PC-3 (cell line): ENCODE data around the gene FZD10. TPM values are rescaled to one million over a fixed set of nuclear protein-coding genes. Genes with fewer than 3 reads are reported as not detected.

Experiments used
- ATAC-seq: fragments of 200-7000 bp; cut with Tn5 transposase; 2 replicates; pipeline ENCODE4 v1.9.1; 2020; ENCODE audit warnings: mild to moderate bottlenecking, moderate library complexity
- Bru-seq: library from RNA; stranded (reverse); fragments of 400-500 nt; gene quantifications from one replicate; lab custom pipeline; 2021; lab: Mats Ljungman, UMichigan
- BruChase-seq, 2 experiments: library from RNA; stranded (reverse); fragments of 400-500 nt; gene quantifications; one replicate each; lab custom pipeline; 2021; lab: Mats Ljungman, UMichigan
- BruUV-seq: library from RNA; stranded (reverse); fragments of 400-500 nt; replicated peaks from 2 replicates; lab custom pipeline; 2021; lab: Mats Ljungman, UMichigan
- CTCF ChIA-PET: fragments of 300-600 bp; sonication (Branson Sonifier 250); formaldehyde crosslinking; loops from one replicate; lab custom pipeline; 2022; ENCODE audit warnings: antibody characterized with exemption; lab: Charles Lee
- POLR2A ChIA-PET: fragments of 300-600 bp; sonication (Branson Sonifier 250); formaldehyde crosslinking; loops from one replicate; lab custom pipeline; 2022; ENCODE audit warnings: antibody characterized with exemption; ENCODE audit not compliant: unreplicated experiment; lab: Charles Lee
- DNase-seq: peaks from one replicate; pipeline ENCODE4 v3.0.0-alpha.2; 2015
- H2AFZ ChIP-seq: fragments of 300-600 bp; sonication (generic); 2 replicates; pipeline ENCODE4 v1.6.0; 2016; ENCODE audit warnings: antibody characterized with exemption, low read length
- H3F3A ChIP-seq: fragments of 300-600 bp; sonication (generic); one replicate; pipeline ENCODE4 v1.6.0; 2017; ENCODE audit warnings: antibody characterized with exemption, low read length, control low read depth, mild to moderate bottlenecking; ENCODE audit not compliant: unreplicated experiment
- H3K27ac ChIP-seq: fragments of 300-600 bp; sonication (generic); 2 replicates; pipeline ENCODE4 v1.5.1; 2016; ENCODE audit warnings: mild to moderate bottlenecking, low read length
- H3K27me3 ChIP-seq: fragments of 300-600 bp; sonication (generic); 2 replicates; pipeline ENCODE4 v1.6.1; 2016; ENCODE audit warnings: low read length, mixed read lengths
- H3K36me3 ChIP-seq: fragments of 300-600 bp; sonication (generic); 2 replicates; pipeline ENCODE4 v1.6.1; 2016; ENCODE audit warnings: low read depth, mixed run types, low read length, mixed read lengths
- H3K4me1 ChIP-seq: fragments of 300-600 bp; sonication (generic); 2 replicates; pipeline ENCODE4 v1.5.1; 2016; ENCODE audit warnings: low read length; ENCODE audit not compliant: insufficient read depth
- H3K4me2 ChIP-seq: fragments of 300-600 bp; sonication (generic); 2 replicates; pipeline ENCODE4 v1.6.0; 2016; ENCODE audit warnings: low read length
- H3K4me3 ChIP-seq: fragments of 300-600 bp; sonication (generic); 2 replicates; pipeline ENCODE4 v1.5.1; 2016; ENCODE audit warnings: mild to moderate bottlenecking, low read length, mixed read lengths
- H3K79me2 ChIP-seq: fragments of 300-600 bp; sonication (generic); 2 replicates; pipeline ENCODE4 v1.6.1; 2017; ENCODE audit warnings: low read length, mixed read lengths
- H3K9ac ChIP-seq: fragments of 300-600 bp; sonication (generic); 2 replicates; pipeline ENCODE4 v1.6.0; 2016; ENCODE audit warnings: mild to moderate bottlenecking, low read length
- H3K9me2 ChIP-seq: fragments of 300-600 bp; sonication (generic); replicated peaks from 2 replicates; pipeline ENCODE4 v1.6.1; 2016; ENCODE audit warnings: mixed run types, low read length, mixed read lengths
- H3K9me3 ChIP-seq: fragments of 300-600 bp; sonication (generic); 2 replicates; pipeline ENCODE4 v1.6.1; 2016; ENCODE audit warnings: low read length, mixed read lengths
- H4K20me1 ChIP-seq: fragments of 300-600 bp; sonication (generic); 2 replicates; pipeline ENCODE4 v1.6.1; 2016; ENCODE audit warnings: low read length, mixed read lengths
- CTCF ChIP-seq: fragments of 300-600 bp; sonication (generic); conservative IDR thresholded peaks from 2 replicates; pipeline ENCODE4 v1.5.1; 2017; ENCODE audit warnings: antibody characterized with exemption, low read depth, mild to moderate bottlenecking, low read length
- EZH2 ChIP-seq: fragments of 300-600 bp; sonication (generic); IDR thresholded peaks from one replicate; pipeline ENCODE4 v1.6.1; 2017; ENCODE audit warnings: antibody characterized with exemption, mild to moderate bottlenecking, low read length; ENCODE audit not compliant: unreplicated experiment
- EZH2phosphoT487 ChIP-seq: fragments of 300-600 bp; sonication (generic); IDR thresholded peaks from 2 replicates; pipeline ENCODE4 v1.6.1; 2018; ENCODE audit warnings: mild to moderate bottlenecking, antibody characterized with exemption, low read length, borderline replicate concordance
- intact Hi-C: fragments of 100-400 bp; cut with micrococcal nuclease; formaldehyde crosslinking; loops from 2 replicates; pipeline ENCODE4 v1.9.0; 2023
- long read RNA-seq: library from polyadenylated mRNA; unstranded; transcript quantifications from one replicate; pipeline ENCODE4 v2.0.0, GENCODE V29; 2021; ENCODE audit not compliant: unreplicated experiment
- total RNA-seq: library from RNA; depleted of rRNA; stranded (reverse); fragments of >200 nt; gene quantifications from 2 replicates; pipeline ENCODE4 v1.2.3, GENCODE V29; 2014; rRNA removed

The FZD10 gene
- total RNA-seq (not detected in 2 replicates), Bru-seq, nascent RNA (not detected), BruChase-seq, experiment 1, labeled RNA remaining after a 6-hour chase (not detected), BruChase-seq, experiment 2, labeled RNA remaining after a 2-hour chase (not detected)
- long read RNA-seq, result 0 reads

- no peak for ATAC-seq
- H4K20me1 ChIP-seq, result no peaks in the 10 kb centered on the region
- intact Hi-C loops, result no loop called here
- no peak within 1 kb of the TSS for H3K27ac ChIP-seq
- H3K9ac ChIP-seq, result no peak within 1 kb of the TSS
- BruUV-seq, result no TSS peak
- peaks cover 28% of the 10 kb centered on the region; the same call in 1 of the 2 replicates for H3K27me3 ChIP-seq
- ChIA-PET CTCF (no interaction called here), POLR2A (no interaction called here)
- no peak within 1 kb of the TSS for H3K4me2 ChIP-seq
- TF ChIP-seq EZH2phosphoT487, result no peak
- TF ChIP-seq CTCF, result no peak
- TF ChIP-seq EZH2, result no peak
- no peaks in the 10 kb centered on the region for H3K9me3 ChIP-seq
- no peak within 1 kb of the TSS for H2AFZ ChIP-seq
- H3K4me3 ChIP-seq, result no peak within 1 kb of the TSS
- H3K36me3 ChIP-seq, result no peaks in the 10 kb centered on the region
- H3F3A ChIP-seq, result no peaks in the 10 kb centered on the region
- H3K4me1 ChIP-seq, result no peaks in the 10 kb centered on the region
- no peaks in the 10 kb centered on the region for H3K79me2 ChIP-seq
- no peak for DNase-seq
- no peaks in the 10 kb centered on the region for H3K9me2 ChIP-seq
Measured at GRCh38 chr12:130162267-130162666, at the start of gene FZD10. Gene FZD10 (plus strand): TSS chr12:130162464. CDS start chr12:130162943, 479 bp downstream.

- Histone ChIP-seq H2AFZ (no peak overlapping the region), H3K9me3 (0 out of 2 replicates have a peak, but pooled peaks cover 4% of the 10 kb centered on the region), H3K79me2 (no peaks in the 10 kb centered on the region), H3K27me3 (peaks cover 20% of the 10 kb centered on the region), H3K9me2 (no peaks in the 10 kb centered on the region), H3K36me3 (no peaks in the 10 kb centered on the region), H4K20me1 (no peaks in the 10 kb centered on the region), H3K4me1 (no peaks in the 10 kb centered on the region), H3K9ac (no peak overlapping the region), H3K27ac (no peak overlapping the region), H3K4me2 (no peak overlapping the region), H3F3A (no peaks in the 10 kb centered on the region), H3K4me3 (no peak overlapping the region)
- TF ChIP-seq EZH2phosphoT487, result no peak
- no peak for TF ChIP-seq EZH2
- no peak for TF ChIP-seq CTCF
- intact Hi-C loops, result no loop called here
- ATAC-seq (no peak), DNase-seq (no peak)
- no TSS peak for BruUV-seq
- POLR2A ChIA-PET, result no interaction called here
- CTCF ChIA-PET, result no interaction called here
Measured at GRCh38 chr12:130114952-130115351, 47.3 kb upstream of the FZD10 start.

- Histone ChIP-seq H3F3A (no peaks in the 10 kb centered on the region), H3K27ac (no peak overlapping the region), H3K4me1 (no peaks in the 10 kb centered on the region), H2AFZ (no peak overlapping the region), H3K9ac (no peak overlapping the region), H3K27me3 (peaks cover 15% of the 10 kb centered on the region), H3K79me2 (no peaks in the 10 kb centered on the region), H3K36me3 (no peaks in the 10 kb centered on the region), H3K9me2 (no peaks in the 10 kb centered on the region), H4K20me1 (no peaks in the 10 kb centered on the region), H3K9me3 (0 out of 2 replicates have a peak, but pooled peaks cover 4% of the 10 kb centered on the region), H3K4me2 (no peak overlapping the region), H3K4me3 (no peak overlapping the region)
- POLR2A ChIA-PET, result no interaction called here
- CTCF ChIA-PET, result no interaction called here
- DNase-seq (no peak), ATAC-seq (no peak)
- intact Hi-C loops, result no loop called here
- no TSS peak for BruUV-seq
- TF ChIP-seq EZH2phosphoT487, result no peak
- TF ChIP-seq EZH2, result no peak
- no peak for TF ChIP-seq CTCF
Measured at GRCh38 chr12:130115646-130116045, 46.6 kb upstream of the FZD10 start.
